HCT116 (cell line): ENCODE measurements around the gene PPP2CA.

ENCODE experiments used
- CTCF ChIP-seq, 3 experiments: fragments of 200-600 bp in 1 of 3; sonication (generic) in 1 of 3; IDR thresholded peaks in 2 of 3; conservative IDR thresholded peaks in 1 of 3; 2 replicates each; pipeline ENCODE4 v1.5.1; 2012 to 2017; ENCODE audit warnings: low read depth in 2 of 3, low read length in 2 of 3, antibody characterized with exemption in 1 of 3, borderline replicate concordance in 1 of 3, control low read depth in 1 of 3, mild to moderate bottlenecking in 1 of 3, mixed read lengths in 1 of 3, mixed run types in 1 of 3, moderate library complexity in 1 of 3; ENCODE audit not compliant: insufficient read depth in 1 of 3
- EGR1 ChIP-seq: IDR thresholded peaks from 2 replicates; pipeline ENCODE4 v1.6.1; 2012; ENCODE audit warnings: low read depth
- EZH2 ChIP-seq: fragments of 200-600 bp; sonication (generic); IDR thresholded peaks from 2 replicates; pipeline ENCODE4 v1.6.1; 2017; ENCODE audit warnings: antibody characterized with exemption, mixed run types
- POLR2A ChIP-seq: IDR thresholded peaks from 2 replicates; pipeline ENCODE4 v1.7.0; 2011; ENCODE audit warnings: borderline replicate concordance; ENCODE audit not compliant: insufficient read depth, insufficient read length; ENCODE audit errors: extremely low read depth
- POLR2AphosphoS5 ChIP-seq: IDR thresholded peaks from 2 replicates; pipeline ENCODE4 v1.6.1; 2011; ENCODE audit warnings: mild to moderate bottlenecking, low read depth, low read length, moderate library complexity

- TF ChIP-seq CTCF (IDR thresholded peaks at IDR 0.05 in 2 of 3, conservative IDR thresholded peaks at IDR 0.05 in 1 of 3; ENCODE audit: borderline replicate concordance in 1 of 3, insufficient read depth in 1 of 3, low read depth in 2 of 3, low read length in 2 of 3): no peak
- no peak for TF ChIP-seq POLR2AphosphoS5
- TF ChIP-seq EZH2: no peak
- TF ChIP-seq POLR2A: peak; percentile 5
- TF ChIP-seq EGR1: no peak
Measured at GRCh38 chr5:134224888-134225779, 739 bp downstream of the PPP2CA start.
